OCI-LY7 (cell line): ENCODE data around the gene PANK4. TPM values are rescaled to one million over a fixed set of nuclear protein-coding genes. Genes with fewer than 3 reads are reported as not detected.

ENCODE experiments used
- BruUV-seq: library from RNA; stranded (reverse); fragments of 400-500 nt; replicated peaks from 2 replicates; lab custom pipeline; 2021; lab: Mats Ljungman, UMichigan
- CTCF ChIA-PET: fragments of 300-600 bp; sonication (Branson Sonifier 250); formaldehyde crosslinking; loops from one replicate; lab custom pipeline; 2022; ENCODE audit warnings: antibody characterized with exemption; ENCODE audit not compliant: unreplicated experiment; lab: Charles Lee
- POLR2A ChIA-PET: fragments of 300-600 bp; sonication (Branson Sonifier 250); formaldehyde crosslinking; loops from one replicate; lab custom pipeline; 2022; ENCODE audit warnings: antibody characterized with exemption; lab: Charles Lee
- DNase-seq: peaks from one replicate; pipeline ENCODE4 v3.0.0-alpha.2; 2015; ENCODE audit warnings: low spot score
- H2AFZ ChIP-seq: fragments of 200-600 bp; sonication (generic), shearing (Covaris generic); 2 replicates; pipeline ENCODE4 v1.6.1; 2014; ENCODE audit warnings: mild to moderate bottlenecking, antibody characterized with exemption, low read length, moderate library complexity
- H3K27ac ChIP-seq: fragments of 200-600 bp; sonication (generic); 2 replicates; pipeline ENCODE4 v1.5.1; 2014; ENCODE audit warnings: mixed run types, low read depth, mild to moderate bottlenecking, moderate library complexity, low read length, inconsistent platforms; ENCODE audit not compliant: poor library complexity, severe bottlenecking
- H3K36me3 ChIP-seq: fragments of 200-600 bp; sonication (generic); 2 replicates; pipeline ENCODE4 v1.6.1; 2014; ENCODE audit warnings: mild to moderate bottlenecking, antibody characterized with exemption, low read length, moderate library complexity, mixed read lengths; ENCODE audit not compliant: insufficient read depth
- H3K4me1 ChIP-seq: fragments of 200-600 bp; sonication (generic); 2 replicates; pipeline ENCODE4 v1.5.1; 2014; ENCODE audit warnings: mild to moderate bottlenecking, low read length; ENCODE audit not compliant: insufficient read depth, poor library complexity, severe bottlenecking
- H3K4me2 ChIP-seq: fragments of 200-600 bp; sonication (generic); 2 replicates; pipeline ENCODE4 v1.6.1; 2014; ENCODE audit warnings: mild to moderate bottlenecking, low read length
- H3K4me3 ChIP-seq: fragments of 200-600 bp; sonication (generic); 2 replicates; pipeline ENCODE4 v1.5.1; 2014; ENCODE audit warnings: mild to moderate bottlenecking, low read depth, low read length; ENCODE audit not compliant: poor library complexity, severe bottlenecking
- H3K79me2 ChIP-seq: fragments of 200-600 bp; sonication (generic); 2 replicates; pipeline ENCODE4 v1.6.1; 2016; ENCODE audit warnings: low read depth, mild to moderate bottlenecking, low read length, moderate library complexity, mixed read lengths; ENCODE audit not compliant: insufficient read depth
- H3K9me2 ChIP-seq: fragments of 200-600 bp; sonication (generic); 2 replicates; pipeline ENCODE4 v1.6.1; 2016; ENCODE audit warnings: mild to moderate bottlenecking, low read length, mixed read lengths; ENCODE audit not compliant: insufficient read depth
- H3K9me3 ChIP-seq: fragments of 200-600 bp; sonication (generic); 2 replicates; pipeline ENCODE4 v1.6.1; 2014; ENCODE audit warnings: mild to moderate bottlenecking, mixed run types, low read length, mixed read lengths
- H4K20me1 ChIP-seq: fragments of 200-600 bp; sonication (generic); 2 replicates; pipeline ENCODE4 v1.6.1; 2014; ENCODE audit warnings: mild to moderate bottlenecking, antibody characterized with exemption, low read length, moderate library complexity, mixed read lengths; ENCODE audit not compliant: insufficient read depth
- EZH2phosphoT487 ChIP-seq: fragments of 200-600 bp; sonication (generic); IDR thresholded peaks from 2 replicates; pipeline ENCODE4 v1.6.1; 2018; ENCODE audit warnings: low read depth, borderline replicate concordance, mild to moderate bottlenecking, mixed run types, antibody characterized with exemption, low read length, moderate library complexity, mixed read lengths
- intact Hi-C: fragments of 100-400 bp; cut with micrococcal nuclease; formaldehyde crosslinking; loops from one replicate; pipeline ENCODE4 v1.10.0; 2022; ENCODE audit not compliant: unreplicated experiment
- total RNA-seq, 2 experiments: library from RNA; depleted of rRNA in 1 of 2; stranded (reverse); fragments of >200 nt in 1 of 2; shearing (Covaris generic) in 1 of 2; gene quantifications; 2 replicates each; pipeline ENCODE4 v1.2.3, GENCODE V29; 2014 to 2022
- TF ChIP-seq, protein P1 (sequence below): fragments of 200-600 bp; sonication (generic); conservative IDR thresholded peaks from 2 replicates; pipeline ENCODE4 v1.5.1; 2014; ENCODE audit warnings: mild to moderate bottlenecking, antibody characterized with exemption, low read length, moderate library complexity, mixed read lengths

The PANK4 gene
- total RNA-seq, 2 experiments from 2014 or later: 49.1 to 55.9 TPM

DNA sequence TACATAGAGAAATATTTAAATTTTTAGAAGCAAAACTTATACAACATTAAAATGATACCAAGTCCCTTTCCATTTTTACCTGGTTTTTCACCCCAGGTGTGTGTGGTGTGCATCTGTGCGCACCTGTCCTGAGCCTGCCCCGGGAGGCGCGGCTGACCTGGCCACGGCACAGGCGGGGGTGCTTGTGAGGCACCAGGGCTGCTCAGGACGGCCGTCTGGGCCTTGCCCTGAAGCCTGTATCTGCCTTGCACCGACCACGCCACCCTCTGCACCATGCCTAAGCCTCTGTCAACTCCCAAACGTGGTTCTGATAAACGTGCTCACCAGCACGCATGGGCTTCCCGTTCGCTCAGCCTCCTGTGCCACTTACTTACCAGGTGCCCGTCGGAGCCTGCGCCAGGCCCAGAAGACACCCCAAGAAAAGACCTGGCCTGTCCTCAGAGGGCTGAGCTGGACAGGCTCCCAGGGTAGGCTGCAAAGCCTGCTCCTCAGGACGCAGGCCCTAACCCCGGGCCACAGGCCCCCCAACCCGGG is 20.9 kb downstream of the PANK4 start:
- TF ChIP-seq, protein P1, sequence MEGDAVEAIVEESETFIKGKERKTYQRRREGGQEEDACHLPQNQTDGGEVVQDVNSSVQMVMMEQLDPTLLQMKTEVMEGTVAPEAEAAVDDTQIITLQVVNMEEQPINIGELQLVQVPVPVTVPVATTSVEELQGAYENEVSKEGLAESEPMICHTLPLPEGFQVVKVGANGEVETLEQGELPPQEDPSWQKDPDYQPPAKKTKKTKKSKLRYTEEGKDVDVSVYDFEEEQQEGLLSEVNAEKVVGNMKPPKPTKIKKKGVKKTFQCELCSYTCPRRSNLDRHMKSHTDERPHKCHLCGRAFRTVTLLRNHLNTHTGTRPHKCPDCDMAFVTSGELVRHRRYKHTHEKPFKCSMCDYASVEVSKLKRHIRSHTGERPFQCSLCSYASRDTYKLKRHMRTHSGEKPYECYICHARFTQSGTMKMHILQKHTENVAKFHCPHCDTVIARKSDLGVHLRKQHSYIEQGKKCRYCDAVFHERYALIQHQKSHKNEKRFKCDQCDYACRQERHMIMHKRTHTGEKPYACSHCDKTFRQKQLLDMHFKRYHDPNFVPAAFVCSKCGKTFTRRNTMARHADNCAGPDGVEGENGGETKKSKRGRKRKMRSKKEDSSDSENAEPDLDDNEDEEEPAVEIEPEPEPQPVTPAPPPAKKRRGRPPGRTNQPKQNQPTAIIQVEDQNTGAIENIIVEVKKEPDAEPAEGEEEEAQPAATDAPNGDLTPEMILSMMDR: no peak
- no peak for TF ChIP-seq EZH2phosphoT487
- Histone ChIP-seq H3K9me2 (no peaks in the 10 kb centered on the region), H3K4me2 (no peak overlapping the region), H3K27ac (no peak overlapping the region), H3K9me3 (no peaks in the 10 kb centered on the region), H3K4me3 (no peak overlapping the region), H2AFZ (no peak overlapping the region), H3K36me3 (peaks cover 34% of the 10 kb centered on the region), H3K79me2 (no peaks in the 10 kb centered on the region), H4K20me1 (no peaks in the 10 kb centered on the region), H3K4me1 (peaks cover under 1% of the 10 kb centered on the region)
- CTCF ChIA-PET: no interaction called here
- POLR2A ChIA-PET: no interaction called here
- no peak for DNase-seq
- intact Hi-C loops: no loop called here
- BruUV-seq: no TSS peak

DNA sequence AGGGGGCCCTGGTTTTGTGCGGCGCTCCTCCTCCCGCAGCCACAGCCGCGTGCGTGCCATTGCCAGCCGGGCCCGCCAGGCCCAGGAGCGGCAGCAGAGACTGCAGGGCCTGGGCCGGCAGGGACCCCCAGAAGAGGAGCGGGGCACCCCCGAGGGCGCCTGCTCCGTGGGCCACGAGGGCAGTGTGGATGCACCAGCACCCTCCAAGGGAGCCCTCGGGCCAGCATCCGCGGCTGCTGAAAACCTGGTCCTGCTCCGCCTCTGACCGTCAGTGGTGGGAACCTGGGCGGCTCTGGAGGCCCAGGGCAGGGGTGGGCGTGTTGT is 21.5 kb downstream of the PANK4 start:
- Histone ChIP-seq H4K20me1 (no peaks in the 10 kb centered on the region), H3K9me3 (no peaks in the 10 kb centered on the region), H3K4me3 (no peak overlapping the region), H3K36me3 (peaks cover 28% of the 10 kb centered on the region), H3K4me2 (no peak overlapping the region), H2AFZ (no peak overlapping the region), H3K9me2 (no peaks in the 10 kb centered on the region), H3K4me1 (peaks cover 6% of the 10 kb centered on the region), H3K27ac (no peak overlapping the region), H3K79me2 (no peaks in the 10 kb centered on the region)
- CTCF ChIA-PET: no interaction called here
- DNase-seq: no peak
- no TSS peak for BruUV-seq
- POLR2A ChIA-PET: no interaction called here
- no peak for TF ChIP-seq EZH2phosphoT487
- TF ChIP-seq, protein P1: no peak
- intact Hi-C loops: no loop called here

- H4K20me1 ChIP-seq: no peaks in the 10 kb centered on the region
- no peak overlapping the region for H3K27ac ChIP-seq
- no peaks in the 10 kb centered on the region for H3K79me2 ChIP-seq
- ChIA-PET POLR2A (no interaction called here), CTCF (no interaction called here)
- H3K4me3 ChIP-seq: no peak overlapping the region
- no peak for DNase-seq
- no peak overlapping the region for H3K4me2 ChIP-seq
- no peak for TF ChIP-seq EZH2phosphoT487
- TF ChIP-seq, protein P1: no peak
- intact Hi-C loops: no loop called here
- H2AFZ ChIP-seq: no peak overlapping the region
- no peaks in the 10 kb centered on the region for H3K9me2 ChIP-seq
- H3K9me3 ChIP-seq: no peaks in the 10 kb centered on the region
- H3K4me1 ChIP-seq: peaks cover 11% of the 10 kb centered on the region
- BruUV-seq: no TSS peak
- peaks cover 23% of the 10 kb centered on the region; the same call in 1 of the 2 replicates for H3K36me3 ChIP-seq
These were observed 22.0 kb downstream of the PANK4 start for GRCh38 chr1:2504225-2504948.
